Activated CD8-positive, alpha-beta T cell treated with anti-CD3 and anti-CD28 coated beads for 36 hours (primary cell): ENCODE measurements around the gene TSPAN5. TPM values are rescaled to one million over a fixed set of nuclear protein-coding genes. Genes with fewer than 3 reads are reported as not detected.

Source experiments
- ATAC-seq: fragments of 200-7000 bp; cut with Tn5 transposase; one replicate; pipeline ENCODE4 v1.10.0; 2021; ENCODE audit warnings: mild to moderate bottlenecking, moderate library complexity
- CTCF ChIA-PET: fragments of 350-600 bp; sonication (Branson Sonifier 250); formaldehyde crosslinking; loops from one replicate; lab custom pipeline; 2021; ENCODE audit warnings: antibody characterized with exemption; lab: Charles Lee
- POLR2A ChIA-PET: fragments of 350-600 bp; sonication (Branson Sonifier 250); formaldehyde crosslinking; loops from one replicate; lab custom pipeline; 2021; ENCODE audit warnings: antibody characterized with exemption; lab: Charles Lee
- DNase-seq: peaks from one replicate; pipeline ENCODE4 v3.0.0-alpha.2; 2020
- H3K27ac Mint-ChIP-seq: one replicate; pipeline ENCODE4 v1.8.0; 2021; ENCODE audit warnings: mild to moderate bottlenecking, mixed read lengths
- H3K27me3 Mint-ChIP-seq: one replicate; pipeline ENCODE4 v1.8.0; 2021; ENCODE audit warnings: mixed read lengths
- H3K36me3 Mint-ChIP-seq: one replicate; pipeline ENCODE4 v1.8.0; 2021; ENCODE audit warnings: low read depth, mixed read lengths
- H3K4me1 Mint-ChIP-seq: one replicate; pipeline ENCODE4 v1.8.0; 2021; ENCODE audit warnings: low read depth, mixed read lengths
- H3K4me3 Mint-ChIP-seq: one replicate; pipeline ENCODE4 v1.8.0; 2021; ENCODE audit warnings: mild to moderate bottlenecking, moderate library complexity, mixed read lengths
- H3K9me3 Mint-ChIP-seq: one replicate; pipeline ENCODE4 v1.8.0; 2021; ENCODE audit warnings: mixed read lengths
- CTCF ChIP-seq: fragments of 200-600 bp; IDR thresholded peaks from one replicate; pipeline ENCODE4 v1.8.0; 2022; ENCODE audit warnings: antibody characterized with exemption, mild to moderate bottlenecking
- intact Hi-C: fragments of 100-400 bp; cut with micrococcal nuclease; formaldehyde crosslinking; loops from one replicate; pipeline ENCODE4 v1.10.0; 2022
- total RNA-seq, 2 experiments: library from RNA; stranded (reverse); gene quantifications; one replicate each; pipeline ENCODE4 v1.2.3, GENCODE V29; 2021

The TSPAN5 gene
- total RNA-seq, 2 experiments from 2014 or later: 18.5 to 21.9 TPM

GRCh38 chr4:98685225-98686042 lies 27.0 kb upstream of the TSPAN5 start:
- ChIA-PET CTCF (interaction anchor here (1.3 kb wide), 1 partner anchor 9 kb away, joined by 3 read pairs; no protein-coding TSS in a partner anchor), POLR2A (no interaction called here)
- no peak for DNase-seq
- Mint-ChIP-seq H3K36me3 (no peaks in the 10 kb centered on the region), H3K27me3 (no peaks in the 10 kb centered on the region), H3K27ac (no peak overlapping the region), H3K4me1 (peaks cover 33% of the 10 kb centered on the region), H3K4me3 (no peak overlapping the region), H3K9me3 (no peaks in the 10 kb centered on the region)
- no peak for ATAC-seq
- TF ChIP-seq CTCF: no peak
- intact Hi-C loops: no loop called here

GRCh38 chr4:98682719-98683118 lies 24.3 kb upstream of the TSPAN5 start:
- H3K4me3 Mint-ChIP-seq: no peak overlapping the region
- no peak for DNase-seq
- CTCF ChIA-PET: no interaction called here
- H3K27me3 Mint-ChIP-seq: no peaks in the 10 kb centered on the region
- no peak for ATAC-seq
- no peaks in the 10 kb centered on the region for H3K36me3 Mint-ChIP-seq
- POLR2A ChIA-PET: no interaction called here
- TF ChIP-seq CTCF: no peak
- H3K4me1 Mint-ChIP-seq: peaks cover 14% of the 10 kb centered on the region
- no peaks in the 10 kb centered on the region for H3K9me3 Mint-ChIP-seq
- no peak overlapping the region for H3K27ac Mint-ChIP-seq
- intact Hi-C loops: no loop called here

GRCh38 chr4:98680806-98681205 lies 22.4 kb upstream of the TSPAN5 start:
- Mint-ChIP-seq H3K9me3 (no peaks in the 10 kb centered on the region), H3K27me3 (no peaks in the 10 kb centered on the region), H3K36me3 (no peaks in the 10 kb centered on the region), H3K27ac (no peak overlapping the region), H3K4me3 (no peak overlapping the region), H3K4me1 (peaks cover 4% of the 10 kb centered on the region)
- ATAC-seq (no peak), DNase-seq (no peak)
- intact Hi-C loops: no loop called here
- POLR2A ChIA-PET: no interaction called here
- no peak for TF ChIP-seq CTCF
- CTCF ChIA-PET: no interaction called here

- intact Hi-C loops: no loop called here
- POLR2A ChIA-PET: no interaction called here
- no peaks in the 10 kb centered on the region for H3K9me3 Mint-ChIP-seq
- no peaks in the 10 kb centered on the region for H3K36me3 Mint-ChIP-seq
- no peak for TF ChIP-seq CTCF
- ATAC-seq (no peak), DNase-seq (no peak)
- CTCF ChIA-PET: no interaction called here
- no peak overlapping the region for H3K4me3 Mint-ChIP-seq
- H3K27me3 Mint-ChIP-seq: no peaks in the 10 kb centered on the region
- H3K4me1 Mint-ChIP-seq: no peaks in the 10 kb centered on the region
- H3K27ac Mint-ChIP-seq: no peak overlapping the region
Observed at GRCh38 chr4:98679738-98680137, 21.3 kb upstream of the TSPAN5 start.

GRCh38 chr4:98677799-98678198 lies 19.4 kb upstream of the TSPAN5 start:
- H3K36me3 Mint-ChIP-seq: no peaks in the 10 kb centered on the region
- H3K4me1 Mint-ChIP-seq: peaks cover 8% of the 10 kb centered on the region
- DNase-seq: no peak
- no peak overlapping the region for H3K4me3 Mint-ChIP-seq
- CTCF ChIA-PET: interaction anchor here (0.7 to 1.4 kb wide), 4 partner anchors 10 to 210 kb away, joined by 3 to 6 read pairs (median 4); no protein-coding TSS in a partner anchor
- POLR2A ChIA-PET: no interaction called here
- H3K27ac Mint-ChIP-seq: no peak overlapping the region
- ATAC-seq: no peak
- TF ChIP-seq CTCF: no peak
- no peaks in the 10 kb centered on the region for H3K27me3 Mint-ChIP-seq
- no peaks in the 10 kb centered on the region for H3K9me3 Mint-ChIP-seq
- intact Hi-C loops: no loop called here
